ENCODE measurements around the gene VPS26A. TPM values are rescaled to one million over a fixed set of nuclear protein-coding genes. Genes with fewer than 3 reads are reported as not detected.

VPS26A gene
- total RNA-seq, 2 donors from 2014 or later, result 33.5 to 66.0 TPM

GRCh38 chr10:69186524-69186923 lies 62.5 kb downstream of the VPS26A start:
- Mint-ChIP-seq H3K9me3 (no peaks in the 10 kb centered on the region), H3K27ac (peak overlapping the region; percentile 20 to 51), H3K36me3 (peaks cover 5% of the 10 kb centered on the region in 2 donors)
- DNase-seq (ENCODE audit: low spot score in 2 of 2) (no peak), ATAC-seq (no peak)

GRCh38 chr10:69201045-69201444 lies 77.1 kb downstream of the VPS26A start:
- Mint-ChIP-seq H3K9me3 (no peaks in the 10 kb centered on the region), H3K27ac (peak overlapping the region in 1 of 2 donors; percentile 0), H3K36me3 (no peaks in the 10 kb centered on the region)
- ATAC-seq, result peak; percentile 21 to 59
- DNase-seq (ENCODE audit: low spot score in 2 of 2), result no peak

GRCh38 chr10:69202332-69202731 lies 78.4 kb downstream of the VPS26A start:
- DNase-seq (ENCODE audit: low spot score in 2 of 2) (no peak), ATAC-seq (peak; percentile 51)
- Mint-ChIP-seq H3K27ac (peak overlapping the region in 1 of 2 donors; percentile 73), H3K9me3 (no peaks in the 10 kb centered on the region), H3K36me3 (no peaks in the 10 kb centered on the region)

- Mint-ChIP-seq H3K27ac (no peak overlapping the region), H3K36me3 (peaks cover 7 to 11% of the 10 kb centered on the region in 2 donors), H3K9me3 (no peaks in the 10 kb centered on the region)
- DNase-seq (ENCODE audit: low spot score in 2 of 2) (no peak), ATAC-seq (no peak)
Measured at GRCh38 chr10:69208761-69209160, 84.8 kb downstream of the VPS26A start.

- H3K9me3 Mint-ChIP-seq, result no peaks in the 10 kb centered on the region
- H3K27ac Mint-ChIP-seq, result peak overlapping the region in 1 of 2 donors; percentile 51
- DNase-seq (ENCODE audit: low spot score in 2 of 2) (no peak), ATAC-seq (peak in 1 of 2 donors; percentile 58)
- H3K36me3 Mint-ChIP-seq, result peaks cover 7 to 11% of the 10 kb centered on the region in 2 donors
Measured at GRCh38 chr10:69209787-69210484, 86.0 kb downstream of the VPS26A start.

- peak overlapping the region in 1 of 2 donors; percentile 17 for H3K27ac Mint-ChIP-seq
- ATAC-seq (no peak), DNase-seq (ENCODE audit: low spot score in 2 of 2) (no peak)
- H3K36me3 Mint-ChIP-seq, result peaks cover 7 to 11% of the 10 kb centered on the region in 2 donors
- H3K9me3 Mint-ChIP-seq, result no peaks in the 10 kb centered on the region
Measured at GRCh38 chr10:69211104-69211503, 87.1 kb downstream of the VPS26A start.

- Mint-ChIP-seq H3K36me3 (peaks cover 7 to 11% of the 10 kb centered on the region in 2 donors), H3K9me3 (no peaks in the 10 kb centered on the region), H3K27ac (no peak overlapping the region)
- DNase-seq (ENCODE audit: low spot score in 2 of 2) (no peak), ATAC-seq (no peak)
Measured at GRCh38 chr10:69211524-69211923, 87.5 kb downstream of the VPS26A start.

GRCh38 chr10:69213591-69214311 lies 89.8 kb downstream of the VPS26A start:
- Mint-ChIP-seq H3K9me3 (no peaks in the 10 kb centered on the region), H3K36me3 (no peaks in the 10 kb centered on the region), H3K27ac (no peak overlapping the region)
- DNase-seq (ENCODE audit: low spot score in 2 of 2) (no peak), ATAC-seq (peak in 1 of 2 donors; percentile 6)

- Mint-ChIP-seq H3K9me3 (no peaks in the 10 kb centered on the region), H3K36me3 (no peaks in the 10 kb centered on the region), H3K27ac (peak overlapping the region in 1 of 2 donors; percentile 52)
- no peak for DNase-seq (ENCODE audit: low spot score in 2 of 2)
- ATAC-seq, result peak; percentile 36 to 42
Measured at GRCh38 chr10:69214666-69215131, 90.7 kb downstream of the VPS26A start.

GRCh38 chr10:69215405-69216171 lies 91.6 kb downstream of the VPS26A start:
- Mint-ChIP-seq H3K36me3 (no peaks in the 10 kb centered on the region), H3K27ac (peak overlapping the region in 1 of 2 donors; percentile 52), H3K9me3 (no peaks in the 10 kb centered on the region)
- DNase-seq (ENCODE audit: low spot score in 2 of 2), result no peak
- peak; percentile 73 to 86 for ATAC-seq

- DNase-seq (ENCODE audit: low spot score in 2 of 2) (no peak), ATAC-seq (no peak)
- Mint-ChIP-seq H3K9me3 (no peaks in the 10 kb centered on the region), H3K36me3 (no peaks in the 10 kb centered on the region), H3K27ac (no peak overlapping the region)
Measured at GRCh38 chr10:69216577-69217118, 92.7 kb downstream of the VPS26A start.

GRCh38 chr10:69217119-69217754 lies 93.3 kb downstream of the VPS26A start:
- ATAC-seq (no peak), DNase-seq (ENCODE audit: low spot score in 2 of 2) (no peak)
- Mint-ChIP-seq H3K9me3 (no peaks in the 10 kb centered on the region), H3K27ac (no peak overlapping the region), H3K36me3 (no peaks in the 10 kb centered on the region)

GRCh38 chr10:69218831-69219230 lies 94.9 kb downstream of the VPS26A start:
- Mint-ChIP-seq H3K9me3 (no peaks in the 10 kb centered on the region), H3K36me3 (no peaks in the 10 kb centered on the region)

GRCh38 chr10:69220041-69220451 lies 96.1 kb downstream of the VPS26A start, which contains the start of gene HKDC1:
Gene HKDC1 (plus strand): TSS chr10:69220332. CDS start chr10:69220436, 104 bp downstream.
- peak within 1 kb of the TSS in 1 of 2 donors; percentile 90 for H3K27ac Mint-ChIP-seq
- no peak for ATAC-seq
- no peaks in the 10 kb centered on the region for H3K9me3 Mint-ChIP-seq
- no peak for DNase-seq (ENCODE audit: low spot score in 2 of 2)
- no peaks in the 10 kb centered on the region for H3K36me3 Mint-ChIP-seq

More at GRCh38 chr10:69218831-69219230, 94.9 kb downstream of the VPS26A start:
- DNase-seq (ENCODE audit: low spot score in 2 of 2), result no peak
- ATAC-seq, result no peak
- no peak overlapping the region for H3K27ac Mint-ChIP-seq

GRCh38 chr10:69220507-69220906 lies 96.5 kb downstream of the VPS26A start:
- no peaks in the 10 kb centered on the region for H3K9me3 Mint-ChIP-seq
- no peaks in the 10 kb centered on the region for H3K36me3 Mint-ChIP-seq
- DNase-seq (ENCODE audit: low spot score in 2 of 2) (no peak), ATAC-seq (no peak)
- no peak overlapping the region for H3K27ac Mint-ChIP-seq
